Measurements from ENCODE around the gene CD209.

Gene CD209

GRCh38 chr19:7734220-7735203, 12.8 kb downstream of the CD209 start:
- no peak for DNase-seq

GRCh38 chr19:7733376-7733775, 14.0 kb downstream of the CD209 start:
- DNase-seq = no peak

GRCh38 chr19:7732045-7732444, 15.3 kb downstream of the CD209 start, which contains the start of gene CLEC4G:
TSS of gene CLEC4G (minus strand) at chr19:7732110. CDS start at chr19:7732102, 8 bp downstream.
- DNase-seq = no peak

GRCh38 chr19:7731615-7732014, 15.7 kb downstream of the CD209 start:
- DNase-seq = no peak

GRCh38 chr19:7731218-7731595, 16.1 kb downstream of the CD209 start:
- DNase-seq = no peak

- DNase-seq = no peak
These were observed 16.8 kb downstream of the CD209 start for GRCh38 chr19:7730286-7731217.

- peak; percentile 24 for DNase-seq
These were observed 17.5 kb downstream of the CD209 start for GRCh38 chr19:7729831-7730285.

GRCh38 chr19:7729211-7729610, 18.1 kb downstream of the CD209 start:
- peak; percentile 40 for DNase-seq

GRCh38 chr19:7725791-7726190, 21.5 kb downstream of the CD209 start:
- DNase-seq = no peak

- DNase-seq = no peak
These were observed 25.1 kb downstream of the CD209 start for GRCh38 chr19:7722231-7722651.

- DNase-seq = no peak
These were observed 27.0 kb downstream of the CD209 start for GRCh38 chr19:7720351-7720750.

GRCh38 chr19:7718668-7719067, 28.7 kb downstream of the CD209 start:
- DNase-seq = peak; percentile 24

GRCh38 chr19:7716762-7717161, 30.6 kb downstream of the CD209 start:
- DNase-seq = no peak

- DNase-seq = no peak
These were observed 31.7 kb downstream of the CD209 start for GRCh38 chr19:7715671-7716070.

GRCh38 chr19:7710616-7711015, 36.7 kb downstream of the CD209 start:
- no peak for DNase-seq

- no peak for DNase-seq
These were observed 37.3 kb downstream of the CD209 start for GRCh38 chr19:7709932-7710460.

- no peak for DNase-seq
These were observed 40.3 kb downstream of the CD209 start for GRCh38 chr19:7706955-7707456.

- DNase-seq = no peak
These were observed 41.0 kb downstream of the CD209 start for GRCh38 chr19:7706188-7706954.

- DNase-seq = peak; percentile 83
These were observed 41.7 kb downstream of the CD209 start for GRCh38 chr19:7705387-7706187.

GRCh38 chr19:7704280-7705060, 42.9 kb downstream of the CD209 start:
- no peak for DNase-seq
